ENCODE measurements around the gene PACSIN2.

Gene PACSIN2

DNA sequence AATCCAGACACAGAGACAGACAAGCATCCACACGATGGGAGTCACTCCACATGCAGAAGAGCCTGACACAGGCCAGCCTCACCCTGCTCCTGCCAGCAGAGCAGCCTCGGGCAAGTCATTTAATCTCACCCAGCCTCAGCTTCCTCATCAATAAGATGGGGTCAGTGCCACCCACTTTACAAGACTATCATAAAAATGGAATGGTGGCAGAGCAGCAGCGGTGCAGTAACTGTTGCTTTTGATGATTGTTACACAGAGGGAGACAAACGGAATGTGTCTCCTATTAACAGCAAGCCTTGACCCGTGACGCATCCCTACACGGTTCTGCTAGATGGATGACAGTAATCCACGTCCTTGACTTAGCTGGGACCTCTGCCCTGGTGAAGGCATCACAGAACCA, 131.8 kb downstream of the PACSIN2 start:
- CTCF ChIA-PET = interaction anchor here (0.9 to 1.1 kb wide), 2 partner anchors 12 to 151 kb away, joined by 3 to 6 read pairs; no protein-coding TSS in a partner anchor
- TF ChIP-seq, protein P1, sequence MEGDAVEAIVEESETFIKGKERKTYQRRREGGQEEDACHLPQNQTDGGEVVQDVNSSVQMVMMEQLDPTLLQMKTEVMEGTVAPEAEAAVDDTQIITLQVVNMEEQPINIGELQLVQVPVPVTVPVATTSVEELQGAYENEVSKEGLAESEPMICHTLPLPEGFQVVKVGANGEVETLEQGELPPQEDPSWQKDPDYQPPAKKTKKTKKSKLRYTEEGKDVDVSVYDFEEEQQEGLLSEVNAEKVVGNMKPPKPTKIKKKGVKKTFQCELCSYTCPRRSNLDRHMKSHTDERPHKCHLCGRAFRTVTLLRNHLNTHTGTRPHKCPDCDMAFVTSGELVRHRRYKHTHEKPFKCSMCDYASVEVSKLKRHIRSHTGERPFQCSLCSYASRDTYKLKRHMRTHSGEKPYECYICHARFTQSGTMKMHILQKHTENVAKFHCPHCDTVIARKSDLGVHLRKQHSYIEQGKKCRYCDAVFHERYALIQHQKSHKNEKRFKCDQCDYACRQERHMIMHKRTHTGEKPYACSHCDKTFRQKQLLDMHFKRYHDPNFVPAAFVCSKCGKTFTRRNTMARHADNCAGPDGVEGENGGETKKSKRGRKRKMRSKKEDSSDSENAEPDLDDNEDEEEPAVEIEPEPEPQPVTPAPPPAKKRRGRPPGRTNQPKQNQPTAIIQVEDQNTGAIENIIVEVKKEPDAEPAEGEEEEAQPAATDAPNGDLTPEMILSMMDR (IDR thresholded peaks at IDR 0.05; ENCODE audit: insufficient read depth, low read length, missing control alignments) = no peak
- POLR2A ChIA-PET = no interaction called here

DNA sequence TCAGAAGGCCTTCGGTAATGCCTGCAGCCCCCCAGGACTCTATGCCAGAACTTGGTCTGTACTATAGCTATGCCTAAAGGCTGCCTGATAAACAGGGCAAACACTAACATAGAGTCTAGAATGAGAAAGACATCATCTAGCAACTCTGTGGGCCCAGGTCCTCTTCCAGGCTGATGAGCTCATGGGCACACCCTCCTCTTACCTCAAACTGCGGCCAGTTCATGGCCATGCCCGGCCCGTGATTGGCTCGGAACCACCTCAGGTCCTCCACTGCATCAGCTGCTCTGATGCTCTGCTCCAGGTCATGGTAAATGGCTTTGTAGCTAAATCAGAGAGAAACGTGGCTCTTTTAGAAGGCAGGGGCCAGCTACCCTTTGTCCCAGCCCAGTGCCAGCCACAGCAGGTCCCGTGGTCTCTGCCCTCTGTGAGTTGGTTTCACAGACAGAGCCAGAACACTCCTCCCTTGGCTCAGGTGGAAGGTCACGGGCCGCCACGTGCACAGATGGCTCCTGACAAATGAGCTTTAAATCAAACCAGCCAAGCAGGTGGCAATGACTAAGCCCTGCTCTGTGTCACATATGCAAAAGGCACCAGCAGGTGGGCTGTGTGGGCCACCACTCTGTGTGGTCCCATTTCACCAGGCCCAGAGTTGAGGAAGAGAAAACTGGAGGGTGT, 132.8 kb downstream of the PACSIN2 start:
- ChIA-PET POLR2A (no interaction called here), CTCF (interaction anchor here (1.4 kb wide), 1 partner anchor 15 kb away, joined by 3 read pairs; no protein-coding TSS in a partner anchor)
- H3K4me3 ChIP-seq (ENCODE audit: low read depth, low read length) = no peak overlapping the region
- DNase-seq (ENCODE audit: low read depth, low spot score) = no peak
- TF ChIP-seq, protein P1 (IDR thresholded peaks at IDR 0.05; ENCODE audit: insufficient read depth, low read length, missing control alignments) = no peak

More for the DNA sequence above, 131.8 kb downstream of the PACSIN2 start:
- H3K4me3 ChIP-seq (ENCODE audit: low read depth, low read length) = no peak overlapping the region
- no peak for DNase-seq (ENCODE audit: low read depth, low spot score)

DNA sequence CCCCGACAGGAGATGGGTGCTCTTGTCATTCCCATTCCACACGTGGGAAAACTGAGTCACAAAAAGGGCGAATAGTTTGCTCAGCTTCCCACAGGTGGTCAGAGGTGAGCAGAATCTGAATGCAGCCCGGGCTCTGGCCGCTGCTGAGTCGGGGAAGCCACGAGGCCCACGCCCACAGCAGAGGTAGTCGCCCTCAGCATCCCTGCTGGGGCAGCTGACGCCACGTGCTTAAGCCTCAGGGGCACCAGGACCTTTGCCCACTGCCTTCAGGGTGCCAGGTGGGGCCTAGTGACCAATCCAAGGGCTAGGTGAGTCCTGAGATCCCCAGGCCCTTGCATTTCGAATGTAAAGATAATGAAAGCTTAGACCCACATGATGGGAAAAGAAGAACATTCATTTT, 133.7 kb downstream of the PACSIN2 start:
- TF ChIP-seq, protein P1 (IDR thresholded peaks at IDR 0.05; ENCODE audit: insufficient read depth, low read length, missing control alignments) = no peak
- ChIA-PET CTCF (interaction anchor here (1.4 to 1.6 kb wide), 2 partner anchors 12 to 14 kb away, joined by 3 read pairs; no protein-coding TSS in a partner anchor), POLR2A (no interaction called here)
- no peak for DNase-seq (ENCODE audit: low read depth, low spot score)
- no peak overlapping the region for H3K4me3 ChIP-seq (ENCODE audit: low read depth, low read length)

DNA sequence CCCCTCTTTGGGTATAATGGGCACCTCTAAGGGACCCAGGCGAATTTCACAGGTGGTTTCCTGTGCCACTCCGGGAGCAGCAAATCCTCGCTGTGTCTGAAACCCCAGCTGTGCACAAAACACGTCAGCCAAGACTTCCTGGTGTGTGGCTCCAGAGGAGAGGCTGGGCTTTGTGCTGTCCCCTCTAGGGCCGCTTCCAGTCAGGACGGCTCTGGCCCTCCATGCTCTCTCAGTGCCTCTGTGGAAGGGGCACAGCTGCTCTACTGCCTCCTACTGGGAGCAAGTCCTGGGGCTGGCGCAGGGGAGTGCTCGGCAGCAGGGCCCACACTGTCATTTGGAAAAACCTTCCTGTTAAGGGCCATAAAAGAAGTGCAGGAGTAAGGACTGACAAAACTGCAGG, 134.1 kb downstream of the PACSIN2 start:
- ChIA-PET POLR2A (no interaction called here), CTCF (interaction anchor here (1.4 to 1.6 kb wide), 2 partner anchors 12 to 14 kb away, joined by 3 read pairs; no protein-coding TSS in a partner anchor)
- DNase-seq (ENCODE audit: low read depth, low spot score) = no peak
- no peak overlapping the region for H3K4me3 ChIP-seq (ENCODE audit: low read depth, low read length)
- TF ChIP-seq, protein P1 (IDR thresholded peaks at IDR 0.05; ENCODE audit: insufficient read depth, low read length, missing control alignments) = no peak

DNA sequence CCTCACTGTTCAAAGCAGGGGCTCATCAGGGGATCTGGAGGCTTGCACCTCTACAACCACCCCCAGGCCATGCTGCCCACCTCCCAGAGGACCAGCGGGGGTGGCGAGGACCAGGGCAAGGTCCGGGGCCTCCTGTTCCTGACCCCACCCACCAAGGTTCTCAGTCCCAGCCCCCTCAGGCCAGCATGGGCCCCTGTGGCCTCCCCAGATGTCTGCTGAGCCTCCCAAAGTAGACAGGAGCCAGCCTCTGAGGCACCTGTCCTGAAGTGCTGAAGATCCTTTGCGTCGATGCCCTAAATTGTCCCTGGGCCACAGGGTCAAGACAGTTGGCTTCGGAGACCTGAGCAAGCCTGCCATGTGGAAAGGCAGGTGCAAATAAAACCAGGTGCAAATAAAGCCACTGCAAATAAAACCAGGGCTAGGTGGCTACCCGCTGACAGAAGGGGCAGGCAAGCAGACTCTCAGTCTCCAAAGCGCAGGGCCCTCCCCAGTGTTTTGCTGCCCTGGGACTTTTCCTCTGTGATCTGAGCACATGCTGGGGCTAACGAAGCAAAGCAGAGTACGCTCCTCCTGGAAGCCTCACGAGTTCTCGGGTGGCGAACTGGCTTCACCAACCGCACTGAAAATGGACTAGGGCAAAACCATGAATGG, 135.5 kb downstream of the PACSIN2 start:
- DNase-seq (ENCODE audit: low read depth, low spot score) = no peak
- TF ChIP-seq, protein P1 (IDR thresholded peaks at IDR 0.05; ENCODE audit: insufficient read depth, low read length, missing control alignments) = no peak
- POLR2A ChIA-PET = interaction anchor here (0.6 kb wide), 1 partner anchor 211 kb away, joined by 3 read pairs; no protein-coding TSS in a partner anchor
- CTCF ChIA-PET = interaction anchor here (1.0 to 1.6 kb wide), 2 partner anchors 9 to 11 kb away, joined by 3 read pairs; no protein-coding TSS in a partner anchor
- H3K4me3 ChIP-seq (ENCODE audit: low read depth, low read length) = no peak overlapping the region
